HG02840 (cell line): Measurements from ENCODE around the gene CRYBG2.
"Not testable (repeated sequence)": the region's sequence is repeated elsewhere in the genome, so short reads cannot be mapped to it uniquely, and the experiment has no call there.

Experiments
- ATAC-seq: cut with Tn5 transposase; IDR thresholded peaks from one replicate; pipeline ENCODE4 v1.9.1; 2021; ENCODE audit warnings: mild to moderate bottlenecking, moderate library complexity, moderate number of reproducible peaks; ENCODE audit not compliant: unreplicated experiment, low FRiP score

Gene CRYBG2

GRCh38 chr1:26350701-26351589 lies 3.0 kb downstream of the CRYBG2 start:
- ATAC-seq = no peak

GRCh38 chr1:26350343-26350700 lies 3.6 kb downstream of the CRYBG2 start:
- ATAC-seq = no peak

GRCh38 chr1:26349877-26350244 lies 4.1 kb downstream of the CRYBG2 start:
- no peak for ATAC-seq

- no peak for ATAC-seq
Measured at GRCh38 chr1:26349188-26349876, 4.6 kb downstream of the CRYBG2 start.

GRCh38 chr1:26346274-26347033 lies 7.5 kb downstream of the CRYBG2 start:
- no peak for ATAC-seq

- ATAC-seq = no peak
Measured at GRCh38 chr1:26345718-26346117, 8.2 kb downstream of the CRYBG2 start.

- no peak for ATAC-seq
Measured at GRCh38 chr1:26344147-26344920, 9.6 kb downstream of the CRYBG2 start.

- no peak for ATAC-seq
Measured at GRCh38 chr1:26340047-26340481, 13.9 kb downstream of the CRYBG2 start.

- no peak for ATAC-seq
Measured at GRCh38 chr1:26338670-26339069, 15.3 kb downstream of the CRYBG2 start.

- no peak for ATAC-seq
Measured at GRCh38 chr1:26337625-26338024, 16.3 kb downstream of the CRYBG2 start.

- ATAC-seq = no peak
Measured at GRCh38 chr1:26337206-26337535, 16.8 kb downstream of the CRYBG2 start.

GRCh38 chr1:26336477-26337205 lies 17.3 kb downstream of the CRYBG2 start:
- no peak for ATAC-seq

- ATAC-seq = no peak
Measured at GRCh38 chr1:26335774-26336476, 18.0 kb downstream of the CRYBG2 start.

GRCh38 chr1:26333312-26333711 lies 20.6 kb downstream of the CRYBG2 start:
- not testable (repeated sequence) for ATAC-seq

GRCh38 chr1:26330276-26330675 lies 23.7 kb downstream of the CRYBG2 start:
- ATAC-seq = no peak

- ATAC-seq = not testable (repeated sequence)
Measured at GRCh38 chr1:26329380-26329779, 24.6 kb downstream of the CRYBG2 start.

- ATAC-seq = no peak
Measured at GRCh38 chr1:26328597-26328996, 25.3 kb downstream of the CRYBG2 start.

GRCh38 chr1:26327956-26328362 lies 26.0 kb downstream of the CRYBG2 start:
- no peak for ATAC-seq

GRCh38 chr1:26324550-26324949 lies 29.4 kb downstream of the CRYBG2 start:
- ATAC-seq = no peak
